GM19240 (cell line): Measurements from ENCODE around the gene TERT.

Experiments used
- DNase-seq: peaks from one replicate; pipeline ENCODE4 v3.0.0; 2011; ENCODE audit warnings: low spot score; ENCODE audit not compliant: insufficient read length

Gene TERT

GRCh38 chr5:1262381-1262780 lies 32.5 kb downstream of the TERT start:
- DNase-seq: no peak

GRCh38 chr5:1261643-1262042 lies 33.2 kb downstream of the TERT start:
- DNase-seq: no peak

- no peak for DNase-seq
These were observed 34.9 kb downstream of the TERT start for GRCh38 chr5:1259806-1260480.

- DNase-seq: no peak
These were observed 37.0 kb downstream of the TERT start for GRCh38 chr5:1257841-1258240.

- DNase-seq: no peak
These were observed 37.5 kb downstream of the TERT start for GRCh38 chr5:1257363-1257762.

GRCh38 chr5:1256776-1257175 lies 38.1 kb downstream of the TERT start:
- DNase-seq: no peak

- no peak for DNase-seq
These were observed 39.7 kb downstream of the TERT start for GRCh38 chr5:1255081-1255561.

- DNase-seq: no peak
These were observed 40.7 kb downstream of the TERT start for GRCh38 chr5:1254196-1254595.

DNA sequence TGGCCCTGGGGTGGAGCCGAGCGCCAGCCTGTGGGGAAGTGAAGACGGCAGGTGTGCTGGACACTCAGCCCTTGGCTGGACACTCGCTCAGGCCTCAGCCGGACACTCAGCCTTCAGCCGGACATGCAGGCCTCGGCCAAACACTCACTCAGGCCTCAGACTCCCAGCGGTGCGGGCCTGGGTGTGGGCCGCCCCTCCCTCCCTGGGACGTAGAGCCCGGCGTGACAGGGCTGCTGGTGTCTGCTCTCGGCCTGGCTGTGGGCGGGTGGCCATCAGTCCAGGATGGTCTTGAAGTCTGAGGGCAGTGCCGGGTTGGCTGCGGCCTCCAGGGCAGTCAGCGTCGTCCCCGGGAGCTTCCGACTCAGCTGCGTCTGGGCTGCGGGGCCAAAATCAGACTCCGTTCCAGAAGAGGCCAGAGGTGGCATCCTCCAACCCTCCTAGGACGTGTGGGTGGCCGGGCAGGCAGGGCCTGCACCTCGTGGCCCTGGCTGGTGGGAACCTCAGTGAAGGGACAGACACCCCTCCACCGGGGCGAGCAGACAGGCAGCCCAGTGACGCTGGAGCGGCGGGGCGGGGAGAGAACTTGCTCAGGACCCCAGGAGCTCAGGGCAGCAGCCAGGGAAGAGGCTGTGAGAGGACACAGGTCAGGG lies 41.3 kb downstream of the TERT start:
- DNase-seq: no peak

DNA sequence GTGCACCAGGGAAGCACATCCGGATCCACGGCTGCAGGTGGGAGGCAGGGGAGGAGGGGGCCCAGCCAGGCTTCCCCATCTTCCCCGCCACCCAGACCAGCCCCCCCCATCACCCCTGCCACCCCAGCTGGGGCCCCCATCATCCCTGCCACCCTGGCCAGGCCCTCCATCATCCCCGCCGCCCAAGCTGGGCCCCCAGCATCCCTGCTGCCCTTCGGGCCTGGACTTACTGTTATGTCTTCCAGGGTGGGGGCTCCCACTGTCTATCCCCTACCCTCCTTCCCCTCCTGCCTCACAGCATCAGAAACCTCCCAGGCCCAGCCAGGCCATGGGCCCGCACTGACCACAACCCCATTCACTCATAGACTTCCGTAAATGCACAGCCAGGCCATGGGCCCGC lies 42.2 kb downstream of the TERT start:
- DNase-seq: no peak

GRCh38 chr5:1251678-1252580 lies 42.9 kb downstream of the TERT start:
- no peak for DNase-seq

DNA sequence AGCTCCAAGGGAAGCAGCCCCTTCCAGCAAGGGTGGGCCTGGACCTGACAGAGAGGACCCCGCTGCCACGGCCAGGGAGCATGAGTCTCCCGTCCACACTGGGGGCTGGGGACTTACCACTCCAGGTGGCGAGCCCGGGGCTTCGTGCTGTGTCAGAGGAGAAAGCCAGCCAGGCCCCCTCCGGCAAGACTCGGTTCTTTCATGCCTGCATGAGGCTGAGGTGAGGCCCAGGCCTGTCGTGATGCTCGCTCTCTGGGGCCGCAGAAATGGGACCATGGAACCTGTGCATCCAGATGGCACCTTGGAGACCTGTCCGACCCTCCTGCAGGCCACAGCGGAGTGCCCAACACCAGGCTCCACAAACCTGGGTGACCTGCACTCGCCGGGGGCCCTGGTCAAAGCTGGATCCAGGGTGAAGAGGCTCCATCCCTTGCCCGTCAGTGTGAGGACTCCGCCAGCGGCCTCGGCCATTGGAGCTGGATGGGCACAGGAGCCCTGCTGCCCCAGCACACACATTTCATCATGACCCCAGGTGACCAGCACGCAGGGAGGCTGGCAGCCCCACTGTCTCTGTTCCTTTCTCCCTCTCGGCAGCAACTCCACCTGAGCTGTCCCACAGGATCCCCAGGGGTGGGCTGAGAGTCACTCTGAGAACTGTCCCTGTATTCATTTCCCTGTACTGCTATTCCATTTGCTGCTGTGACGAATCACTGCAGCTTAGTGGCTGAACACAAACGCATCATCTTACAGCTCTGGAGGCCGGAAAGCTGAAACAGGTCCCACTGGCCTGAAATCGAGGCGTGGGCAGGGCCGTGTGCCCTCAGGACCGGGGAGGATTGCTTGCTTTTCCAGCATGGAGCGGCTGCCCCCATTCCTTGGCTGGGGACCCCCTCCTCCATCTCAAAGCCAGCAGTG lies 45.2 kb downstream of the TERT start:
- no peak for DNase-seq

DNA sequence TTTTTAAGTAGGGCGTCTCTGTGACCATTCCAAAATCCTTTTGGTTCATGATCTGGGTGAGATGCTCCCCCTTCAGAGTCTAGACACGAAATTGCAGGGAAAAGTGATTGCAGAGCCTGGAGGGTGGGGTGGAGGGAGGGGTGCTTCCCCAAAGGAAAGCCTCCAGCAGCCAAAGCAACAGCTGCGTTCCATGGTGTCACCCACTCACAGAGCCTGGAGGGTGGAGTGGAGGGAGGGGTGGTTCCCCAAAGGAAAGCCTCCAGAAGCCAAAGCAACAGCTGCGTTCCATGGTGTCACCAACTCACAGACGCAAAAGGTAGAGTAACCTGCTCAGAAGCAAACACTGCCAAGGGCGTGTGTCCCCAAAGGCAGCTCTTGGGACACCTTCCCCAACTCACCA lies 47.1 kb downstream of the TERT start:
- DNase-seq: no peak

DNA sequence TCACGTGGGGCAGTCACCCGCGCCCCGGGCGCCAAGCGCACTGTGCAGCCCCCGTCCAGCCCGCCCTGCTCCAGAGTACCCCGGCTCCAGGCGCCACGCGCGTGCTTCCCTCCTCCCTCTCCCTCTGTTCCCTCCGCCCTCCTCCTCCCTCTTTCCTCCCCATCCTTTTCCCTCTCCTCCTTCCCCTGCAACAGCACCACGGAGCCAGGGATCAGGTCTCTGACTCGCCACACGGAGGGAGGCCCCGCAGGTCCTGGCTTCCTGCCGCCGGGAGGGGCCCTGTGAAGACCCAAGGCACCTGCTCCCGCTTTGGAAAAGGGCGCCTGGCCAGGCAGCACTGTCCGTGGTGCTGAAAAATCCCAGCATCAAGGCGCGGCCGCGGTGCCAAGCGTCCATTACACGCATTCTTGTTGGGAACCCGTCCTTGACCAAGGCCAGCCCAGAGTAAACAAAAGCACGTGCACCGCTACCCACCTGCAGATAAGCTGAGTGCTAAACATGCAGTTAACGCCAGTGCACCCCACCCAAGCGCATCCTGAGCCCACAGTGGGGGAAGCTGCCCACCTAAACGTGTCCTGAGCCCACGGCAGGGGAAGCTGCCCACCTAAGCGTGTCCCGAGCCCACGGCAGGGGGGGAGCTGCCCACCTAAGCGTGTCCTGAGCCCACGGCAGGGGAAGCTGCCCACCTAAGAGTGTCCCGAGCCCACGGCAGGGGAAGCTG lies 48.0 kb downstream of the TERT start:
- DNase-seq: no peak

DNA sequence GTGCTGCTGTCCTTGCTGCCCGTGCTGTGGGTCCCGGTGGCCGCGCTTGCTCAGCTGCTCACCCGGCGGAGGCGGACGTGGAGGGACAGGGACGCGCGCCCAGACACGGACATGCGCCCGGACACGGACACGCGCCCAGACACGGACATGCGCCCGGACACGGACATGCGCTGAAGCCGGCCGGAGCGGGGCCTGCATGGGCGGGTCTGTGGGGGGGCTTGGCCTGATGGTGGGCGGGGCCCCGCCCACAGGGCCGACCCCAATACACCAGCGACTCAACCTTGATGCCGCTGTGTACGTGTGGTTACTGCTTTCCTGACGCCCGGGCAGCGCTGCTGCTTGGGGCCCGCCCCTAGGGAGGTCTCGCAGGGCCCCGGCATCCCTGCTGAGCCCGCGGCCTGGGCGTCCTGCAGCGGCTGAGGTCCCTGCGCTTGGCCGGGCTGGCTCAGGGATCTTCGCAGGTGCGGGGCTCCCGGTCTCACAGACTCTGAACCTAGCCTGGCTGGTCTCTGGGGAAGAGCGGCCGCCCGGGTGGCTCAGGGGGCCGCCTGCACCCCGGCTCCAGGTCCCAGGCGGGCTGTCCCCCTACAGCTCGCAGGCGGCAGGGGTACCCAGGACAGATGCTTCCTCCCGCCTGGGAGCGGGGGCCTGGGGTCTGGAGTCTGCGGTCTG lies 48.8 kb downstream of the TERT start:
- no peak for DNase-seq

DNA sequence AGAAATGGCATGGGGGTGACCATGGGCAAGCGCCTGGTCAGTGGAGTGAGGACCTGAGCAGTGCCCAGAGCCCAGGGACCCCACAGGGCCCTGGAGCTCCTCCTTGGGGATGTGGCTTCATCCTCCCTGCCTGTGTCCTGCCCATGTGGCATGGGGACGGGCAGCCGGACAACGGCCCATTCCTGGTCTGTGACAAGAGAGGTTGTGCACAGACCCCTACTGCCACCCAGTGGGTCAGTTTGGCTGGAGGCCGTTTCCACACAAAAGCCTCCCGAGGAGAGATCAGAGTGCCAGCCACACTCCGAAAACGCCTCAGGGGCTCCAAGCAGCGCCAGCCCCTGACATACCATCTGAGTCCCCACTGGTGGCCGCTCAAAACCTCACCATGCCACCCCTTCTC lies 49.9 kb downstream of the TERT start:
- no peak for DNase-seq

DNA sequence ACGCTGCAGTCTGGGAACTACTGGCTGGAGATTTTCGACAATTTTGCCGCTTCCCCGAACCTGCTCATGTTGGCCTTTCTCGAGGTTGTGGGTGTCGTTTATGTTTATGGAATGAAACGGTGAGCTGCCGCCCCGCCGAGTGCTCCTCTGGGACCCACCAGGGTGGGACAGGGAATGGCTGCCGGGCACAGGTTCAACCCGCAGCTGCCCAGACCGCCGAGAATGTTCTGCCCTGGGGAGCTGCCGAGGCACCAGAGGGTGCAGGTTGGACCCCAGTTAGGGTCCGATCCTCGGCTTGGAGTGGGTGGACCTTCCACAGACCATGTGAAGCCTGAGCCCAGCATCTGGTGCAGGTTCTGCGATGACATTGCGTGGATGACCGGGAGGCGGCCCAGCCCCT lies 50.6 kb downstream of the TERT start:
- no peak for DNase-seq

DNA sequence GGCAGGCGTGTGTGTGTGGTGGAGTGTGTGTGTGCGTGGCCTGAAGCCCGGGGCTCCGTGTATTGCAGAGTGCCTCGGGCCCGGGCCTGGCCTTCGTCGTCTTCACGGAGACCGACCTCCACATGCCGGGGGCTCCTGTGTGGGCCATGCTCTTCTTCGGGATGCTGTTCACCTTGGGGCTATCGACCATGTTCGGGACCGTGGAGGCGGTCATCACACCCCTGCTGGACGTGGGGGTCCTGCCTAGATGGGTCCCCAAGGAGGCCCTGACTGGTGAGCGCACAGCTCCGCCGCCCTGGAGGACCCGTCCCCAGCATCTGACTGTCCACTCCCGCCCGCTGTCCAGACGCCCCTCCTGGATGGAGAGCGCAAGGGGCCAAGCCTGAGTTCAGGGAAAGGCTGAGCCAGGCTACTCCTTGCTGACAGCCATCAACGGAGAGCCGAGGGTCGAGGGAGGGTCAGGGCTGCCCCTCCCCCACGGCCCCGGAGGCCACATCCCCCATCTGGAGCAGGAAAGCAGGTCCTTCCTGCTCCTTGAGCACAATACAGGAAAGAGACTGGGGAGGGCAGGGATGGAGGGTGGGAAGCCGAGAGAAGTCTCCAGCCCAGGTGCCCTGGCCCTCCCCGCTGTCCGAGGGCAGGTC lies 51.3 kb downstream of the TERT start:
- DNase-seq: no peak

- no peak for DNase-seq
These were observed 52.0 kb downstream of the TERT start for GRCh38 chr5:1242733-1243486.
